Mesenchymal stem cell (in vitro differentiated cells and primary cell): ENCODE measurements around the gene KIF1A.

Experiments
- DNase-seq: peaks from one replicate; pipeline ENCODE4 v3.0.0-alpha.2; 2013
- H2AFZ ChIP-seq: one replicate; pipeline ENCODE4 v1.6.1; 2013; ENCODE audit warnings: low read depth, mild to moderate bottlenecking, control low read depth, inconsistent platforms, low read length, moderate library complexity
- H2AK5ac ChIP-seq: 2 replicates; pipeline ENCODE4 v1.6.1; 2013; ENCODE audit warnings: low read length, moderate library complexity, mild to moderate bottlenecking, inconsistent platforms; ENCODE audit not compliant: severe bottlenecking
- H2BK120ac ChIP-seq: one replicate; pipeline ENCODE4 v1.6.1; 2013; ENCODE audit warnings: low read depth, mild to moderate bottlenecking, inconsistent platforms, low read length, moderate library complexity
- H2BK12ac ChIP-seq, 2 experiments: one replicate each; pipeline ENCODE4 v1.6.1; 2013; ENCODE audit warnings: inconsistent platforms in 2 of 2, low read length in 2 of 2, mild to moderate bottlenecking in 2 of 2, moderate library complexity in 2 of 2, control low read depth in 1 of 2
- H2BK15ac ChIP-seq: one replicate; pipeline ENCODE4 v1.6.1; 2013; ENCODE audit warnings: mild to moderate bottlenecking, low read depth, inconsistent platforms; ENCODE audit not compliant: poor library complexity, severe bottlenecking
- H2BK5ac ChIP-seq: 2 replicates; pipeline ENCODE4 v1.6.1; 2013; ENCODE audit warnings: low read depth, mild to moderate bottlenecking, low read length, control low read depth, inconsistent platforms; ENCODE audit not compliant: poor library complexity, severe bottlenecking
- H3K14ac ChIP-seq, 2 experiments: one replicate each; pipeline ENCODE4 v1.6.1; 2013; ENCODE audit warnings: inconsistent platforms in 2 of 2, low read length in 2 of 2, control low read depth in 1 of 2, mild to moderate bottlenecking in 1 of 2, moderate library complexity in 1 of 2
- H3K18ac ChIP-seq, 2 experiments: one replicate each; pipeline ENCODE4 v1.6.1; 2013; ENCODE audit warnings: inconsistent platforms in 2 of 2, low read length in 2 of 2, control low read depth in 1 of 2, low read depth in 1 of 2, mild to moderate bottlenecking in 1 of 2
- H3K23ac ChIP-seq, 2 experiments: one replicate each; pipeline ENCODE4 v1.6.1; 2013; ENCODE audit warnings: inconsistent platforms in 2 of 2, low read length in 2 of 2, mild to moderate bottlenecking in 2 of 2, moderate library complexity in 2 of 2, control low read depth in 1 of 2
- H3K27ac ChIP-seq: 2 replicates; pipeline ENCODE4 v1.5.1; 2013; ENCODE audit warnings: mild to moderate bottlenecking, moderate library complexity, low read length, control low read depth, inconsistent platforms; ENCODE audit not compliant: poor library complexity, severe bottlenecking
- H3K27me3 ChIP-seq, 2 experiments: 2 replicates each; pipeline versions ENCODE4 v1.6.1 to v1.7.0; 2013; ENCODE audit warnings: low read length in 2 of 2, mild to moderate bottlenecking in 2 of 2, moderate library complexity in 2 of 2, control low read depth in 1 of 2, inconsistent platforms in 1 of 2; ENCODE audit not compliant: control insufficient read depth in 1 of 2, insufficient read depth in 1 of 2
- H3K36me3 ChIP-seq, 2 experiments: 2 replicates each; pipeline versions ENCODE4 v1.6.1 to v1.7.0; 2013; ENCODE audit warnings: low read length in 2 of 2, control low read depth in 1 of 2, inconsistent platforms in 1 of 2, low read depth in 1 of 2, mild to moderate bottlenecking in 1 of 2; ENCODE audit not compliant: insufficient read depth in 2 of 2, control insufficient read depth in 1 of 2
- H3K4ac ChIP-seq, 2 experiments: one replicate each; pipeline ENCODE4 v1.6.1; 2013; ENCODE audit warnings: inconsistent platforms in 2 of 2, low read length in 2 of 2, mild to moderate bottlenecking in 2 of 2, moderate library complexity in 2 of 2, control low read depth in 1 of 2, low read depth in 1 of 2
- H3K4me1 ChIP-seq: 2 replicates; pipeline ENCODE4 v1.6.1; 2013; ENCODE audit warnings: low read depth, low read length, control low read depth; ENCODE audit not compliant: control insufficient read depth, insufficient read depth
- H3K4me2 ChIP-seq: 2 replicates; pipeline ENCODE4 v1.6.1; 2013; ENCODE audit warnings: low read length, mild to moderate bottlenecking, inconsistent platforms; ENCODE audit not compliant: poor library complexity, severe bottlenecking
- H3K4me3 ChIP-seq, 2 experiments: 2 replicates each; pipeline versions ENCODE4 v1.5.1 to v1.7.0; 2013; ENCODE audit warnings: low read length in 2 of 2, mild to moderate bottlenecking in 2 of 2, control low read depth in 1 of 2, low read depth in 1 of 2; ENCODE audit not compliant: insufficient read depth in 1 of 2
- H3K79me1 ChIP-seq: replicated peaks from 2 replicates; pipeline ENCODE4 v1.6.1; 2013; ENCODE audit warnings: mild to moderate bottlenecking, control low read depth, low read length, inconsistent platforms; ENCODE audit not compliant: poor library complexity, severe bottlenecking
- H3K9ac ChIP-seq: 2 replicates; pipeline ENCODE4 v1.7.0; 2013; ENCODE audit warnings: mild to moderate bottlenecking, low read length, moderate library complexity
- H3K9me3 ChIP-seq: 2 replicates; pipeline ENCODE4 v1.7.0; 2013; ENCODE audit warnings: mild to moderate bottlenecking, low read length; ENCODE audit not compliant: control insufficient read depth
- H4K8ac ChIP-seq: one replicate; pipeline ENCODE4 v1.6.1; 2013; ENCODE audit warnings: inconsistent platforms, mild to moderate bottlenecking, low read length, moderate library complexity
- H4K91ac ChIP-seq: one replicate; pipeline ENCODE4 v1.6.1; 2013; ENCODE audit warnings: mild to moderate bottlenecking, low read length, inconsistent platforms
- WGBS: methylation state at CpG from one replicate; pipeline ENCODE4 v1.1.7; 2013; ENCODE audit warnings: mixed read lengths; 5-methylcytosine and 5-hydroxymethylcytosine counted together

Gene KIF1A

GRCh38 chr2:240712121-240712520 is 107.9 kb downstream of the KIF1A start:
- Histone ChIP-seq H4K91ac (no peak overlapping the region), H2BK120ac (no peak overlapping the region), H3K27me3 (peaks cover 15 to 86% of the 10 kb centered on the region in 2 experiments), H3K36me3 (no peaks in the 10 kb centered on the region), H3K14ac (no peak overlapping the region), H3K9ac (no peak overlapping the region), H3K79me1 (no peaks in the 10 kb centered on the region), H3K18ac (no peak overlapping the region), H3K27ac (no peak overlapping the region), H2BK5ac (no peak overlapping the region), H3K4me1 (no peaks in the 10 kb centered on the region), H2BK12ac (no peak overlapping the region), H2AK5ac (no peak overlapping the region), H3K9me3 (peaks cover 3% of the 10 kb centered on the region), H3K4me2 (no peak overlapping the region), H4K8ac (no peak overlapping the region), H3K4me3 (no peak overlapping the region), H2BK15ac (no peak overlapping the region), H3K4ac (no peak overlapping the region), H2AFZ (no peak overlapping the region), H3K23ac (no peak overlapping the region)
- 84% methylated on average over 7 of the region's 9 CpGs for WGBS
- DNase-seq: no peak

GRCh38 chr2:240711701-240712100 is 108.3 kb downstream of the KIF1A start:
- DNase-seq: no peak
- H3K36me3 ChIP-seq: no peaks in the 10 kb centered on the region
- peaks cover 3% of the 10 kb centered on the region for H3K9me3 ChIP-seq
- H4K8ac ChIP-seq: no peak overlapping the region
- H2AFZ ChIP-seq: no peak overlapping the region
- no peak overlapping the region for H3K9ac ChIP-seq
- H3K4me3 ChIP-seq: no peak overlapping the region
- H3K27me3 ChIP-seq: peaks cover 15 to 89% of the 10 kb centered on the region in 2 experiments
- no peak overlapping the region for H3K23ac ChIP-seq
- H2BK12ac ChIP-seq: no peak overlapping the region
- no peak overlapping the region for H3K4me2 ChIP-seq
- no peaks in the 10 kb centered on the region for H3K4me1 ChIP-seq
- H2BK120ac ChIP-seq: no peak overlapping the region
- H3K4ac ChIP-seq: no peak overlapping the region
- H3K18ac ChIP-seq: no peak overlapping the region
- H3K27ac ChIP-seq: no peak overlapping the region
- no peaks in the 10 kb centered on the region for H3K79me1 ChIP-seq
- no peak overlapping the region for H4K91ac ChIP-seq
- H2BK5ac ChIP-seq: no peak overlapping the region
- H3K14ac ChIP-seq: no peak overlapping the region
- WGBS: 87% methylated on average over 5 of the region's 5 CpGs
- H2BK15ac ChIP-seq: no peak overlapping the region
- no peak overlapping the region for H2AK5ac ChIP-seq

GRCh38 chr2:240711296-240711695 is 108.7 kb downstream of the KIF1A start:
- no peak overlapping the region for H3K23ac ChIP-seq
- H3K27ac ChIP-seq: no peak overlapping the region
- H3K9ac ChIP-seq: no peak overlapping the region
- no peaks in the 10 kb centered on the region for H3K36me3 ChIP-seq
- H2BK15ac ChIP-seq: no peak overlapping the region
- H2BK5ac ChIP-seq: no peak overlapping the region
- peaks cover 17 to 88% of the 10 kb centered on the region in 2 experiments for H3K27me3 ChIP-seq
- no peak overlapping the region for H3K14ac ChIP-seq
- H2BK120ac ChIP-seq: no peak overlapping the region
- WGBS: 81% methylated on average over 9 of the region's 9 CpGs
- no peaks in the 10 kb centered on the region for H3K4me1 ChIP-seq
- H2AFZ ChIP-seq: no peak overlapping the region
- H3K4me2 ChIP-seq: no peak overlapping the region
- H3K18ac ChIP-seq: no peak overlapping the region
- H3K9me3 ChIP-seq: peaks cover 3% of the 10 kb centered on the region
- H3K79me1 ChIP-seq: no peaks in the 10 kb centered on the region
- no peak overlapping the region for H2AK5ac ChIP-seq
- no peak overlapping the region for H4K91ac ChIP-seq
- H3K4ac ChIP-seq: no peak overlapping the region
- no peak overlapping the region for H3K4me3 ChIP-seq
- H4K8ac ChIP-seq: no peak overlapping the region
- H2BK12ac ChIP-seq: no peak overlapping the region
- DNase-seq: no peak

GRCh38 chr2:240708457-240708856 is 111.6 kb downstream of the KIF1A start:
- Histone ChIP-seq H4K91ac (no peak overlapping the region), H3K23ac (no peak overlapping the region), H3K4me3 (no peak overlapping the region), H3K36me3 (no peaks in the 10 kb centered on the region), H3K4me1 (no peaks in the 10 kb centered on the region), H2BK120ac (no peak overlapping the region), H3K27ac (no peak overlapping the region), H3K79me1 (no peaks in the 10 kb centered on the region), H2AFZ (no peak overlapping the region), H3K9me3 (peaks cover 3% of the 10 kb centered on the region), H2BK15ac (no peak overlapping the region), H4K8ac (no peak overlapping the region), H3K27me3 (peaks cover 22 to 85% of the 10 kb centered on the region in 2 experiments), H2AK5ac (no peak overlapping the region), H3K4me2 (no peak overlapping the region), H3K4ac (no peak overlapping the region), H2BK5ac (no peak overlapping the region), H3K18ac (no peak overlapping the region), H3K9ac (no peak overlapping the region), H2BK12ac (no peak overlapping the region), H3K14ac (no peak overlapping the region)
- no peak for DNase-seq
- 68% methylated on average over 7 of the region's 7 CpGs for WGBS
